Fibroblast of peridontal ligament (primary cell): ENCODE data around the gene FXN.
"Not testable (repeated sequence)": the region's sequence is repeated elsewhere in the genome, so short reads cannot be mapped to it uniquely, and the experiment has no call there.

Experiments used
- DNase-seq: peaks from one replicate; pipeline ENCODE4 v3.0.0-alpha.2; 2010; ENCODE audit errors: extremely low read depth

The FXN gene

GRCh38 chr9:69035438-69036308, at the start of gene FXN:
TSS of gene FXN (plus strand) at chr9:69035752. CDS start at chr9:69035783, 31 bp downstream.
- DNase-seq = peak; percentile 72

- DNase-seq = not testable (repeated sequence)
Measured at GRCh38 chr9:68986949-68987348, 48.6 kb upstream of the FXN start.

- no peak for DNase-seq
Measured at GRCh38 chr9:68991457-68991856, 44.1 kb upstream of the FXN start.

- no peak for DNase-seq
Measured at GRCh38 chr9:68995776-68996175, 39.8 kb upstream of the FXN start.

- DNase-seq = no peak
Measured at GRCh38 chr9:68996462-68996861, 39.1 kb upstream of the FXN start.

- no peak for DNase-seq
Measured at GRCh38 chr9:68997666-68998065, 37.9 kb upstream of the FXN start.

GRCh38 chr9:68998385-68998784, 37.2 kb upstream of the FXN start:
- no peak for DNase-seq

- DNase-seq = no peak
Measured at GRCh38 chr9:68998812-68999211, 36.7 kb upstream of the FXN start.

- peak; percentile 68 for DNase-seq
Measured at GRCh38 chr9:68999393-69000105, 36.0 kb upstream of the FXN start.

GRCh38 chr9:69001921-69002320, 33.6 kb upstream of the FXN start:
- no peak for DNase-seq

GRCh38 chr9:69003051-69003450, 32.5 kb upstream of the FXN start:
- DNase-seq = no peak

GRCh38 chr9:69004836-69005235, 30.7 kb upstream of the FXN start:
- peak; percentile 28 for DNase-seq

- no peak for DNase-seq
Measured at GRCh38 chr9:69009708-69010107, 25.8 kb upstream of the FXN start.

GRCh38 chr9:69012696-69013381, 22.7 kb upstream of the FXN start:
- no peak for DNase-seq

- no peak for DNase-seq
Measured at GRCh38 chr9:69013382-69013727, 22.2 kb upstream of the FXN start.

GRCh38 chr9:69014013-69014412, 21.5 kb upstream of the FXN start, which contains the start of gene PRKACG:
TSS of gene PRKACG (minus strand) at chr9:69014113. CDS start at chr9:69014092, 21 bp downstream.
- no peak for DNase-seq

GRCh38 chr9:69016191-69017096, 19.1 kb upstream of the FXN start:
- no peak for DNase-seq

- no peak for DNase-seq
Measured at GRCh38 chr9:69018737-69019136, 16.8 kb upstream of the FXN start.

- no peak for DNase-seq
Measured at GRCh38 chr9:69019808-69020207, 15.7 kb upstream of the FXN start.

- DNase-seq = no peak
Measured at GRCh38 chr9:69020301-69021145, 15.0 kb upstream of the FXN start.
